ENCODE measurements around the gene F8.

GRCh38 chrX:154892296-154892695, 130.2 kb downstream of the F8 start:
- TF ChIP-seq CTCF (IDR thresholded peaks at IDR 0.05) (no peak), POLR2AphosphoS5 (IDR thresholded peaks at IDR 0.05) (no peak), EP300 (IDR thresholded peaks at IDR 0.05) (no peak), POLR2A (IDR thresholded peaks at IDR 0.05) (no peak)
